HEK293 (cell line): Measurements from ENCODE around the gene ST7.
A peak's percentile ranks its signal among the peaks of the same experiment; 100 is the strongest.

Experiments used
- CTCF ChIA-PET: fragments of 350-600 bp; formaldehyde crosslinking; extraction: SDS; loops from one replicate; lab custom pipeline; 2021; ENCODE audit warnings: antibody characterized with exemption; lab: Yijun Ruan, JAX
- POLR2A ChIA-PET: fragments of 300-600 bp; formaldehyde crosslinking; extraction: SDS; loops from one replicate; lab custom pipeline; 2020; ENCODE audit warnings: antibody characterized with exemption, inconsistent platforms; lab: Yijun Ruan, JAX
- H3K27ac ChIP-seq: fragments of 200-500 bp; sonication (Bioruptor generic); 2 replicates; pipeline ENCODE4 v1.5.1; 2014; ENCODE audit warnings: low read depth, low read length, control low read depth, inconsistent platforms; ENCODE audit errors: extremely low read depth
- H3K36me3 ChIP-seq, 2 experiments: fragments of 200-500 bp in 1 of 2; sonication (Bioruptor generic) in 1 of 2; 1 replicate in 1 of 2; 2 replicates in 1 of 2; pipeline ENCODE4 v1.5.1; 2014 to 2017; ENCODE audit warnings: inconsistent platforms in 2 of 2, low read length in 2 of 2; ENCODE audit not compliant: control insufficient read depth in 2 of 2, insufficient read depth in 1 of 2
- H3K4me1 ChIP-seq: fragments of 200-500 bp; sonication (Bioruptor generic); 2 replicates; pipeline ENCODE4 v1.5.1; 2014; ENCODE audit warnings: mild to moderate bottlenecking, low read length, inconsistent platforms; ENCODE audit not compliant: control insufficient read depth, insufficient read depth
- H3K4me3 ChIP-seq: 2 replicates; pipeline ENCODE4 v1.5.1; 2011; ENCODE audit warnings: low read depth, mild to moderate bottlenecking, control low read depth, low read length, moderate library complexity
- H3K9me3 ChIP-seq: fragments of 200-500 bp; sonication (Bioruptor generic); 2 replicates; pipeline ENCODE4 v1.5.1; 2014; ENCODE audit warnings: low read depth, low read length, inconsistent platforms; ENCODE audit not compliant: control insufficient read depth, insufficient read depth
- EGR2 ChIP-seq: fragments of 450-650 bp; formaldehyde crosslinking; IDR thresholded peaks from 2 replicates; pipeline ENCODE4 v1.5.1; 2016; ENCODE audit warnings: low read depth, missing biosample characterization, missing genetic modification characterization
- FEZF1 ChIP-seq: fragments of 450-650 bp; formaldehyde crosslinking; IDR thresholded peaks from 2 replicates; pipeline ENCODE4 v1.5.1; 2016; ENCODE audit warnings: missing biosample characterization, missing genetic modification characterization
- HOXD13 ChIP-seq: sonication (generic); formaldehyde crosslinking; IDR thresholded peaks from 2 replicates; pipeline ENCODE4 v1.8.0; 2022; ENCODE audit warnings: missing genetic modification reagents, borderline replicate concordance
- TRIM28 ChIP-seq: IDR thresholded peaks from 2 replicates; pipeline ENCODE4 v1.6.1; 2011; ENCODE audit warnings: low read length, control low read depth, borderline replicate concordance
- ZBTB20 ChIP-seq: fragments of 450-650 bp; formaldehyde crosslinking; IDR thresholded peaks from 2 replicates; pipeline ENCODE4 v1.5.1; 2016; ENCODE audit warnings: missing biosample characterization, missing genetic modification characterization
- ZFHX2 ChIP-seq: fragments of 450-650 bp; formaldehyde crosslinking; conservative IDR thresholded peaks from 2 replicates; pipeline ENCODE4 v1.5.1; 2016; ENCODE audit warnings: missing biosample characterization, missing genetic modification characterization
- ZNF16 ChIP-seq: fragments of 450-650 bp; formaldehyde crosslinking; IDR thresholded peaks from 2 replicates; pipeline ENCODE4 v1.5.1; 2016; ENCODE audit warnings: low read depth, missing biosample characterization, missing genetic modification characterization
- ZNF221 ChIP-seq: fragments of 450-650 bp; formaldehyde crosslinking; IDR thresholded peaks from 2 replicates; pipeline ENCODE4 v1.5.1; 2017; ENCODE audit warnings: missing biosample characterization, missing genetic modification characterization, borderline replicate concordance
- ZNF366 ChIP-seq: fragments of 450-650 bp; formaldehyde crosslinking; conservative IDR thresholded peaks from 2 replicates; pipeline ENCODE4 v1.5.1; 2016; ENCODE audit warnings: missing biosample characterization, missing genetic modification characterization
- ZNF473 ChIP-seq: fragments of 450-650 bp; formaldehyde crosslinking; IDR thresholded peaks from 2 replicates; pipeline ENCODE4 v1.5.1; 2017; ENCODE audit warnings: missing biosample characterization, missing genetic modification characterization
- ZNF501 ChIP-seq: fragments of 450-650 bp; formaldehyde crosslinking; IDR thresholded peaks from 2 replicates; pipeline ENCODE4 v1.5.1; 2016; ENCODE audit warnings: missing biosample characterization, missing genetic modification characterization
- ZNF510 ChIP-seq: fragments of 450-650 bp; formaldehyde crosslinking; IDR thresholded peaks from 2 replicates; pipeline ENCODE4 v1.5.1; 2018; ENCODE audit warnings: mild to moderate bottlenecking, missing genetic modification characterization, missing biosample characterization; ENCODE audit not compliant: insufficient replicate concordance
- ZNF514 ChIP-seq: fragments of 450-650 bp; formaldehyde crosslinking; IDR thresholded peaks from 2 replicates; pipeline ENCODE4 v1.5.1; 2016; ENCODE audit warnings: missing biosample characterization, missing genetic modification characterization
- ZNF600 ChIP-seq: fragments of 450-650 bp; formaldehyde crosslinking; IDR thresholded peaks from 2 replicates; pipeline ENCODE4 v1.5.1; 2016; ENCODE audit warnings: missing biosample characterization, missing genetic modification characterization
- ZNF76 ChIP-seq: fragments of 450-650 bp; formaldehyde crosslinking; IDR thresholded peaks from 2 replicates; pipeline ENCODE4; 2016; ENCODE audit warnings: low read depth, missing biosample characterization, missing genetic modification characterization, borderline replicate concordance
- ZNF768 ChIP-seq: fragments of 450-650 bp; formaldehyde crosslinking; IDR thresholded peaks from 2 replicates; pipeline ENCODE4 v1.5.1; 2018; ENCODE audit warnings: missing biosample characterization, mild to moderate bottlenecking, missing genetic modification characterization
- TF ChIP-seq, protein P1 (sequence below): fragments of 450-650 bp; formaldehyde crosslinking; IDR thresholded peaks from 2 replicates; pipeline ENCODE4 v1.5.1; 2017; ENCODE audit warnings: missing biosample characterization, missing genetic modification characterization
- TF ChIP-seq, protein P2 (sequence below): fragments of 450-650 bp; formaldehyde crosslinking; conservative IDR thresholded peaks from 2 replicates; pipeline ENCODE4 v1.5.1; 2016; ENCODE audit warnings: low read depth, missing biosample characterization, missing genetic modification characterization
- TF ChIP-seq, protein P3 (sequence below): fragments of 450-650 bp; formaldehyde crosslinking; IDR thresholded peaks from 2 replicates; pipeline ENCODE4 v1.5.1; 2016; ENCODE audit warnings: missing biosample characterization, missing genetic modification characterization
- TF ChIP-seq, protein P4 (sequence below): fragments of 450-650 bp; formaldehyde crosslinking; optimal IDR thresholded peaks from 2 replicates; pipeline ENCODE3; 2016; ENCODE audit warnings: missing biosample characterization, mild to moderate bottlenecking, missing genetic modification characterization

ST7 gene

DNA sequence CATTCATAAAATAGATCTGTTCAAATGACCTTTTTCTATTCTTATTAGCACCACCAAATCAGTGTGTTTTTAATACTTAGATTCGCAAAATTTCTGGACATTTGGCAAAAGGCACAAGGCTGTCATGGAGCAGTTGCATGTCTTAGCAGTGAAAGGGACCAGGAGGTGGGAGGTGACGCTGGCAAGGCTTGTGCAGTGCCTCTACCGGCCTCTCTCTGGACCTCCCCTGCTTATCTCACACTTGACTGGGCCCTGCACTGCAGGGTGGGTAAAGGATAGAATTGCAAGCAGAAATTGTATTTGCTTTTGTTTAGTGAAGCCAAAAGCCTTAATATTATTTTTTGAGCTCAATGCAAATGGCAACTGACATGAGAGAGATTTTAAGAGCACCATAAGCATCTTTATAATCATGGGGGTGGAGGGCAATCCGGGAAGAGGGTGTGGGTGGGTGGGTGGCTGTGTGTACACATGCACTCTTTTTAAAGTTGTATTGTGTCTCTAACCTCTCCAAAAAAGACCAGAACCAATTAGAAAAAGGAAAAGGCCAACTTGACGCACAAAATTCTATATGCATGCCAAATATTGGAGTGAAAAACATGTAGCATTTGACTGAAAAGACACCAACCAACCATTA, 263.3 kb downstream of the ST7 start:
- no peak overlapping the region for H3K27ac ChIP-seq
- POLR2A ChIA-PET = no interaction called here

DNA sequence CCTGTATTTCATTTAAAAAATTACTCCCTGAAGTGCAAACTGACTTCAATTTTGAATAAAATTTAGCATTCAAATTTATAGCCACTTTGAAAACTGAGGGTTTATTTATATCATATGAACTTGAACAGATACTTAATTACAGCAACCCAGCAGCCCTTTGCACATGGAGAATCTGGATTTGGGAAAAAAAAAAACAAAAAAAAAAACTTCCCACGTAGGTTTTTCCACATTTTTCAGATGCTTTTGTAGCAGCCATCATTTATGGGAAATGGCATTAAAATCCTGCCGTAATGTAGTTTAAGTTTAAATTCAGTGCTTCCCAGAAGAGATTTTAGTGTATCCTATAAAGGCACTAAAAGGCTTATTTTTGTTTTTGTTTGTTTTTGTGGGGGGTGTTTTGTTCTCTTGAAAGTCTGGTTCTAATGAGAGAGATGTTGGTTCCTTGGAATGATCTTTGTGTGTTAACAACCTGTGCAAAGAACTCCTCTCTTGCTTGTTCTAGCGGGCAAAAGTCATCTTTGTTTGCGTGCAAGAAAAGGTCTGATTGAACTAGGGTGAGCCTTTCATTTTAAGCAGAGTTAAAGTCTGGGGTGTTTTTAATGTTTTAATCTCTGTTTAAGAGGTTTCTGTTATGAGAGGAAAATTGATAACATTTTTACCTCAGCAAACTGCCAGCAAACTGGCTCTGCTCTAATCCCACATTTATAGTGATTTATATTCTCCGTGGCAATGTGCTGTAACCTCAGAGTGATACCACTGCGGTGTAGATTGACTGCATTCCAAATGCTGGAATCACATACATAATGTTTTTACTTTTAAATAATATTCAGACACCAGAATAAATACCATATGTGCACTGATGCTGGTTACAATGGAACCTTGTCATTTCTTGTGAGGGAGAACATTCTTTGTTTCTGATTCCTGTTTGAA, 264.1 kb downstream of the ST7 start:
- H3K27ac ChIP-seq = no peak overlapping the region
- H3K4me3 ChIP-seq = no peak overlapping the region
- no peaks in the 10 kb centered on the region for H3K4me1 ChIP-seq
- no peaks in the 10 kb centered on the region for H3K9me3 ChIP-seq
- no peaks in the 10 kb centered on the region; a peak in 1 of 3 replicates for H3K36me3 ChIP-seq
- POLR2A ChIA-PET = no interaction called here
- TF ChIP-seq ZNF473 (tag by site-specific recombination) = no peak
- TF ChIP-seq, protein P1, sequence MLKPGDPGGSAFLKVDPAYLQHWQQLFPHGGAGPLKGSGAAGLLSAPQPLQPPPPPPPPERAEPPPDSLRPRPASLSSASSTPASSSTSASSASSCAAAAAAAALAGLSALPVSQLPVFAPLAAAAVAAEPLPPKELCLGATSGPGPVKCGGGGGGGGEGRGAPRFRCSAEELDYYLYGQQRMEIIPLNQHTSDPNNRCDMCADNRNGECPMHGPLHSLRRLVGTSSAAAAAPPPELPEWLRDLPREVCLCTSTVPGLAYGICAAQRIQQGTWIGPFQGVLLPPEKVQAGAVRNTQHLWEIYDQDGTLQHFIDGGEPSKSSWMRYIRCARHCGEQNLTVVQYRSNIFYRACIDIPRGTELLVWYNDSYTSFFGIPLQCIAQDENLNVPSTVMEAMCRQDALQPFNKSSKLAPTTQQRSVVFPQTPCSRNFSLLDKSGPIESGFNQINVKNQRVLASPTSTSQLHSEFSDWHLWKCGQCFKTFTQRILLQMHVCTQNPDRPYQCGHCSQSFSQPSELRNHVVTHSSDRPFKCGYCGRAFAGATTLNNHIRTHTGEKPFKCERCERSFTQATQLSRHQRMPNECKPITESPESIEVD (tag by site-specific recombination) = peak; percentile 62
- CTCF ChIA-PET = no interaction called here

More for the DNA sequence above, 263.3 kb downstream of the ST7 start:
- H3K9me3 ChIP-seq = no peaks in the 10 kb centered on the region
- CTCF ChIA-PET = no interaction called here
- H3K4me3 ChIP-seq = no peak overlapping the region
- no peaks in the 10 kb centered on the region for H3K36me3 ChIP-seq
- H3K4me1 ChIP-seq = no peaks in the 10 kb centered on the region
- TF ChIP-seq, protein P2, sequence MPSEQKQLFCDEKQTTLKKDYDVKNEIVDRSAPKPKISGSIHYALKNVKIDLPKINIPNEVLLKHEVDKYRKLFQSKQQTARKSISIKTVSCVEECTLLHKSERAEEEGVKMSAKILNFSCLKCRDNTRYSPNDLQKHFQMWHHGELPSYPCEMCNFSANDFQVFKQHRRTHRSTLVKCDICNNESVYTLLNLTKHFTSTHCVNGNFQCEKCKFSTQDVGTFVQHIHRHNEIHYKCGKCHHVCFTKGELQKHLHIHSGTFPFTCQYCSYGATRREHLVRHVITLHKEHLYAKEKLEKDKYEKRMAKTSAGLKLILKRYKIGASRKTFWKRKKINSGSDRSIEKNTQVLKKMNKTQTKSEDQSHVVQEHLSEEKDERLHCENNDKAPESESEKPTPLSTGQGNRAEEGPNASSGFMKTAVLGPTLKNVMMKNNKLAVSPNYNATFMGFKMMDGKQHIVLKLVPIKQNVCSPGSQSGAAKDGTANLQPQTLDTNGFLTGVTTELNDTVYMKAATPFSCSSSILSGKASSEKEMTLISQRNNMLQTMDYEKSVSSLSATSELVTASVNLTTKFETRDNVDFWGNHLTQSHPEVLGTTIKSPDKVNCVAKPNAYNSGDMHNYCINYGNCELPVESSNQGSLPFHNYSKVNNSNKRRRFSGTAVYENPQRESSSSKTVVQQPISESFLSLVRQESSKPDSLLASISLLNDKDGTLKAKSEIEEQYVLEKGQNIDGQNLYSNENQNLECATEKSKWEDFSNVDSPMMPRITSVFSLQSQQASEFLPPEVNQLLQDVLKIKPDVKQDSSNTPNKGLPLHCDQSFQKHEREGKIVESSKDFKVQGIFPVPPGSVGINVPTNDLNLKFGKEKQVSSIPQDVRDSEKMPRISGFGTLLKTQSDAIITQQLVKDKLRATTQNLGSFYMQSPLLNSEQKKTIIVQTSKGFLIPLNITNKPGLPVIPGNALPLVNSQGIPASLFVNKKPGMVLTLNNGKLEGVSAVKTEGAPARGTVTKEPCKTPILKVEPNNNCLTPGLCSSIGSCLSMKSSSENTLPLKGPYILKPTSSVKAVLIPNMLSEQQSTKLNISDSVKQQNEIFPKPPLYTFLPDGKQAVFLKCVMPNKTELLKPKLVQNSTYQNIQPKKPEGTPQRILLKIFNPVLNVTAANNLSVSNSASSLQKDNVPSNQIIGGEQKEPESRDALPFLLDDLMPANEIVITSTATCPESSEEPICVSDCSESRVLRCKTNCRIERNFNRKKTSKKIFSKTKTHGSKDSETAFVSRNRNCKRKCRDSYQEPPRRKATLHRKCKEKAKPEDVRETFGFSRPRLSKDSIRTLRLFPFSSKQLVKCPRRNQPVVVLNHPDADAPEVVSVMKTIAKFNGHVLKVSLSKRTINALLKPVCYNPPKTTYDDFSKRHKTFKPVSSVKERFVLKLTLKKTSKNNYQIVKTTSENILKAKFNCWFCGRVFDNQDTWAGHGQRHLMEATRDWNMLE = no peak
- TF ChIP-seq, protein P3, sequence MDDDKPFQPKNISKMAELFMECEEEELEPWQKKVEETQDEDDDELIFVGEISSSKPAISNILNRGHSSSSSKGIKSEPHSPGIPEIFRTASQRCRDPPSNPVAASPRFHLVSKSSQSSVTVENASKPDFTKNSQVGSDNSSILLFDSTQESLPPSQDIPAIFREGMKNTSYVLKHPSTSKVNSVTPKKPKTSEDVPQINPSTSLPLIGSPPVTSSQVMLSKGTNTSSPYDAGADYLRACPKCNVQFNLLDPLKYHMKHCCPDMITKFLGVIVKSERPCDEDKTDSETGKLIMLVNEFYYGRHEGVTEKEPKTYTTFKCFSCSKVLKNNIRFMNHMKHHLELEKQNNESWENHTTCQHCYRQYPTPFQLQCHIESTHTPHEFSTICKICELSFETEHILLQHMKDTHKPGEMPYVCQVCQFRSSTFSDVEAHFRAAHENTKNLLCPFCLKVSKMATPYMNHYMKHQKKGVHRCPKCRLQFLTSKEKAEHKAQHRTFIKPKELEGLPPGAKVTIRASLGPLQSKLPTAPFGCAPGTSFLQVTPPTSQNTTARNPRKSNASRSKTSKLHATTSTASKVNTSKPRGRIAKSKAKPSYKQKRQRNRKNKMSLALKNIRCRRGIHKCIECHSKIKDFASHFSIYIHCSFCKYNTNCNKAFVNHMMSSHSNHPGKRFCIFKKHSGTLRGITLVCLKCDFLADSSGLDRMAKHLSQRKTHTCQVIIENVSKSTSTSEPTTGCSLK (tag by site-specific recombination) = no peak
- TF ChIP-seq HOXD13 (CRISPR knock-in tag) (no peak), ZBTB20 (tag by site-specific recombination) (no peak), EGR2 (tag by site-specific recombination) (peak; percentile 54), FEZF1 (no peak), ZFHX2 (tag by site-specific recombination) (peak; percentile 58)
- TF ChIP-seq, all 188 proteins: peak for 2

DNA sequence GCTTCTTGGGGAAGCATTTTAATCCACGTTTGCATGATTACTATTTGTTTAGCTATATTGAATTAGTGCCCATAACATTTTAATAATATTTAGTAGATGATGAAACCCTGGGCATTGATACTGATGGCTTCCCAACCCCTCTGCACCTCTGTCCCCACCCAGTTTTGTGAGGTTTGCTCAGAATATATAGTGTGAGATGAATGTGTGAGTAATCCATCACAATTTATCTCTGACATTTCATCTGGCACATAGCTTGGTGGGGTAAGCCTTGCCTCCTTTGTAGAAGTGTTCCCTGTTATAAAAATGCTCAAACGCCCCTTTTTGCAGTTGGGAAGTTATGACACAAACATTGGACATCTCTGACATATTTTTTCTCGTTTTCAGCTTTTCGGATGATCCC, 265.4 kb downstream of the ST7 start:
- Histone ChIP-seq H3K36me3 (no peaks in the 10 kb centered on the region; a peak in 1 of 3 replicates), H3K9me3 (no peaks in the 10 kb centered on the region), H3K27ac (no peak overlapping the region), H3K4me1 (no peaks in the 10 kb centered on the region), H3K4me3 (no peak overlapping the region)
- ChIA-PET CTCF (interaction anchor here (1.2 kb wide), 1 partner anchor 91 kb away, joined by 3 read pairs; no protein-coding TSS in a partner anchor), POLR2A (no interaction called here)
- no peak for TF ChIP-seq ZNF221
- no peak for TF ChIP-seq ZNF768 (tag by site-specific recombination)
- TF ChIP-seq ZNF76 (tag by site-specific recombination) = no peak
- TF ChIP-seq, protein P4, sequence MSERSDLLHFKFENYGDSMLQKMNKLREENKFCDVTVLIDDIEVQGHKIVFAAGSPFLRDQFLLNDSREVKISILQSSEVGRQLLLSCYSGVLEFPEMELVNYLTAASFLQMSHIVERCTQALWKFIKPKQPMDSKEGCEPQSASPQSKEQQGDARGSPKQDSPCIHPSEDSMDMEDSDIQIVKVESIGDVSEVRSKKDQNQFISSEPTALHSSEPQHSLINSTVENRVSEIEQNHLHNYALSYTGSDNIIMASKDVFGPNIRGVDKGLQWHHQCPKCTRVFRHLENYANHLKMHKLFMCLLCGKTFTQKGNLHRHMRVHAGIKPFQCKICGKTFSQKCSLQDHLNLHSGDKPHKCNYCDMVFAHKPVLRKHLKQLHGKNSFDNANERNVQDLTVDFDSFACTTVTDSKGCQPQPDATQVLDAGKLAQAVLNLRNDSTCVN = no peak
- TF ChIP-seq TRIM28 = no peak
- no peak for TF ChIP-seq ZNF514 (tag by site-specific recombination)
- no peak for TF ChIP-seq ZNF510 (tag by site-specific recombination)
- no peak for TF ChIP-seq ZNF366 (tag by site-specific recombination)
- TF ChIP-seq ZNF600 (tag by site-specific recombination) = no peak
- no peak for TF ChIP-seq ZNF16
- TF ChIP-seq ZNF501 (tag by site-specific recombination) = no peak
